ENCODE data around the gene SLC28A3. TPM values are rescaled to one million over a fixed set of nuclear protein-coding genes. Genes with fewer than 3 reads are reported as not detected.
A peak's percentile ranks its signal among the peaks of the same experiment; 100 is the strongest.

SLC28A3 gene
- total RNA-seq, 3 donors from 2014 or later (not counting 1 experiment from before 2014, with no cell fraction given), result 0.16 to 1.6 TPM; not detected in 1

DNA sequence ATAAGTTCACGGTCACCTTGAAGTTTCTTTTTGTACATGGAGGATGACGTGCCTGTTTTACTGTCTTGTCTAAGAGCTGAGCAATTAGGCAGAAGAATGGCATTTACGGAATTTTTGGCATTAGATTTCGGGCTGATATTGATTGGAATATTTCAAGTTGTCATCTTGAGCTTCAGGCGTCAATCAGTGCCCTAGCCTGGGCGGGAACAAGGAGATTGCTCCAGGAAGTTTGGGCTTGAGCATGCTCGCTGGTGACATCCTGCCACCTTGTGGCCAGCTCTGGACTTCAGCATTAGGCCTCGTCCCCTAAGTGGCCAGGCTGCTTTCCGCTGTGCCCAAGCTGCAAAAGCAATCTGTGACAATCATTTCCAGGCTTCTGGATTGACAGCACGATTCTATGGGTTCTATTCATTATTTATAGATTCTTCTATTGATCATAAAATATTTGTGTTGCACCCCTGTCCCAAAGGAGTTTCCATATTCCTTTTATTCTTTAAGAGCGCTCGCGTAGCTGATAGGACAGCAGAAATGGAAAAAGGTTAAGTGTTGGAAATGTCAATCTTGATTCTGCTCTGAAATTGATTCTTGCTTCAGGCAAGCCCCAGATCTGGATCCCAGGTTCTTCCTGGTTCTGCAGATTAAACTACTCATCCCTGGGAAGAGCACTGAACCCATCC, 79.3 kb downstream of the SLC28A3 start:
- Histone ChIP-seq H3K27me3 (ENCODE audit: control insufficient read depth, insufficient read depth, low read length) (no peaks in the 10 kb centered on the region), H3K4me3 (ENCODE audit: low read length) (no peak overlapping the region), H3K27ac (ENCODE audit: low read length) (no peak overlapping the region), H3K4me1 (ENCODE audit: control insufficient read depth, insufficient read depth, low read length) (peaks cover 3% of the 10 kb centered on the region), H3K36me3 (ENCODE audit: control insufficient read depth, insufficient read depth, low read length) (no peaks in the 10 kb centered on the region), H3K9me3 (ENCODE audit: control insufficient read depth, insufficient read depth, low read length) (no peaks in the 10 kb centered on the region)
- Mint-ChIP-seq H3K9me3 (no peaks in the 10 kb centered on the region), H3K4me3 (no peak overlapping the region), H3K36me3 (no peaks in the 10 kb centered on the region), H3K4me1 (peaks cover 8 to 9% of the 10 kb centered on the region in 2 donors), H3K27ac (no peak overlapping the region), H3K27me3 (ENCODE audit: low read depth in 2 of 2) (peaks cover 10 to 24% of the 10 kb centered on the region in 2 donors)
- peak; percentile 31 to 70 for DNase-seq
- peak; percentile 63 to 78 (median 68) for ATAC-seq
- intact Hi-C loops (cut with micrococcal nuclease), result loop anchor here (1.0 to 5.0 kb wide), 2 partner anchors 56 to 323 kb away; no protein-coding TSS in a partner anchor
- TF ChIP-seq CTCF (IDR thresholded peaks at IDR 0.05), result peak; percentile 75
- 44% methylated on average over 12 of the region's 13 CpGs for WGBS (ENCODE audit: insufficient coverage)

DNA sequence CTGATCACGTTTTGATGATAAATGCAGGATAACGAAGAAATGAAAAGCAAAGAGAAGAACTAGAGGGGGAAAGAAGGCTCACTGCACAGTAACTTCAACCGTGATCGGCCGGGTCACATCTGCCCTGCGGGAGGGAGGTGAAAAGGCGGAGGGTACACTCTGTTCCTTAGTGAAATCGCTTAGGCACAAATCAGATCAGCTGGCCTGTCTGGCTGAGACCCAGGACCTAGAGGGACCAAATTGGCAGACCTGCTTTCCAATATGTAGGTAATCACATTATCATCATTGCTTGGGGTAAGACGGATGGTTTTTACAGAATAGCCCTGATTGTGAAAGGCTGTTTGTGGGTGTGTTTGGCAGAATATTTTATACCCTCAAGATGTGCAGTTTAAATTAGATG, 82.2 kb downstream of the SLC28A3 start:
- no peak for ATAC-seq
- H3K4me3 Mint-ChIP-seq, result no peak overlapping the region
- peaks cover 6 to 39% of the 10 kb centered on the region in 2 donors for H3K27me3 Mint-ChIP-seq (ENCODE audit: low read depth in 2 of 2)

DNA sequence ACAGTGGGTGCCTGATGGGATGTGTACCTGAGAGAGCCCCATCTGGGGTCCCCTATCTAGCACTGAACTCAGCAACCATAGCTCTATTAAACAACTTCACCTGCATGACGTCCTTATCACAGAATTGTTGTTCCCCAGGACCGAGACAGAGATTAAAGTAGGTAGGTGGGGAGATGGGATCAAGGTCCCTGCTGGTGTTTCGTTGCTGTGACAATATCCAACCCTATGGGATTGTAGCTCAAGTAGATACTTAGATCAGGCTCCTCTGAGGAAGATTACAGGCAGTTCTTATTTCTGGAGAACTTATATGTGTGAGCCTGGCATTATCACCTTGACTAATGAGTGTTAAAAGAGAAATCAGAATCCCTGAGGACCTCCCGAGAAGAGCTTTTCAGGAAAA, 84.9 kb downstream of the SLC28A3 start:
- no peak for TF ChIP-seq CTCF (IDR thresholded peaks at IDR 0.05)
- Histone ChIP-seq H3K27me3 (ENCODE audit: control insufficient read depth, insufficient read depth, low read length) (no peaks in the 10 kb centered on the region), H3K27ac (ENCODE audit: low read length) (no peak overlapping the region), H3K4me1 (ENCODE audit: control insufficient read depth, insufficient read depth, low read length) (no peaks in the 10 kb centered on the region), H3K36me3 (ENCODE audit: control insufficient read depth, insufficient read depth, low read length) (no peaks in the 10 kb centered on the region), H3K4me3 (ENCODE audit: low read length) (no peak overlapping the region), H3K9me3 (ENCODE audit: control insufficient read depth, insufficient read depth, low read length) (no peaks in the 10 kb centered on the region)
- Mint-ChIP-seq H3K4me1 (no peaks in the 10 kb centered on the region), H3K27me3 (ENCODE audit: low read depth in 2 of 2) (peaks cover 13 to 48% of the 10 kb centered on the region in 2 donors), H3K27ac (no peak overlapping the region), H3K4me3 (no peak overlapping the region), H3K36me3 (no peaks in the 10 kb centered on the region), H3K9me3 (no peaks in the 10 kb centered on the region)
- 80% methylated on average over 4 of the region's 4 CpGs for WGBS (ENCODE audit: insufficient coverage)
- intact Hi-C loops (cut with micrococcal nuclease), result no loop called here
- ATAC-seq (no peak), DNase-seq (no peak)

More for the DNA sequence above, 82.2 kb downstream of the SLC28A3 start:
- Histone ChIP-seq H3K9me3 (ENCODE audit: control insufficient read depth, insufficient read depth, low read length) (no peaks in the 10 kb centered on the region), H3K4me3 (ENCODE audit: low read length) (no peak overlapping the region), H3K36me3 (ENCODE audit: control insufficient read depth, insufficient read depth, low read length) (no peaks in the 10 kb centered on the region), H3K27me3 (ENCODE audit: control insufficient read depth, insufficient read depth, low read length) (no peaks in the 10 kb centered on the region), H3K4me1 (ENCODE audit: control insufficient read depth, insufficient read depth, low read length) (no peaks in the 10 kb centered on the region), H3K27ac (ENCODE audit: low read length) (no peak overlapping the region)
- TF ChIP-seq CTCF (IDR thresholded peaks at IDR 0.05), result no peak
- Mint-ChIP-seq H3K9me3 (no peaks in the 10 kb centered on the region), H3K27ac (no peak overlapping the region), H3K4me1 (peaks cover 5% of the 10 kb centered on the region in 2 donors), H3K36me3 (no peaks in the 10 kb centered on the region)
- intact Hi-C loops (cut with micrococcal nuclease), result no loop called here
- WGBS (ENCODE audit: insufficient coverage), result 81% methylated on average over 9 of the region's 9 CpGs
- no peak for DNase-seq

DNA sequence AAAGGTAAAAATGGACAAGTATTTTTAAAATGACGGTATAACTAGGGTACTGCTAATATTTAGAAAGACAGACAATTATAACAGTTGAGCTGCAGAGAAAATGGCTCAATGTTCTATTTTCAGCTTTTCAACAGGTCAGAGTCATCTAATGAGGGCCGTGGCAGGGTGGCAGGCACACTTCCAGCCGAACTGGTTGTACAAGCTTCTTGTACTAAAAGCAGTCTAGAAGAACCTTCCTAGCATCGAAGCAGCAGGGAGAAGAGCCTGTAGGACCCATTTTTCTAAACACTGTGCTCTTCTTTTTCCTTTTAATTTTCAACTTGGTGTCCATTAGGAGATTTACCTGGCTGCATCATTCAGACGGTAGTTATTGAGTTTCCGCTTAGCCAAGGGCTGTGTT, 85.6 kb downstream of the SLC28A3 start:
- ATAC-seq, result no peak
- Mint-ChIP-seq H3K27me3 (ENCODE audit: low read depth in 2 of 2) (peaks cover 13 to 44% of the 10 kb centered on the region in 2 donors), H3K27ac (no peak overlapping the region), H3K4me1 (no peaks in the 10 kb centered on the region), H3K9me3 (no peaks in the 10 kb centered on the region), H3K36me3 (no peaks in the 10 kb centered on the region), H3K4me3 (no peak overlapping the region)
- Histone ChIP-seq H3K27ac (ENCODE audit: low read length) (no peak overlapping the region), H3K4me1 (ENCODE audit: control insufficient read depth, insufficient read depth, low read length) (no peaks in the 10 kb centered on the region), H3K9me3 (ENCODE audit: control insufficient read depth, insufficient read depth, low read length) (no peaks in the 10 kb centered on the region), H3K27me3 (ENCODE audit: control insufficient read depth, insufficient read depth, low read length) (no peaks in the 10 kb centered on the region), H3K36me3 (ENCODE audit: control insufficient read depth, insufficient read depth, low read length) (no peaks in the 10 kb centered on the region), H3K4me3 (ENCODE audit: low read length) (no peak overlapping the region)
- WGBS (ENCODE audit: insufficient coverage), result 82% methylated on average over 6 of the region's 6 CpGs
- no peak for DNase-seq
- TF ChIP-seq CTCF (IDR thresholded peaks at IDR 0.05), result no peak
- intact Hi-C loops (cut with micrococcal nuclease), result no loop called here

Data from natural killer cell (primary cell).